GM18511 (cell line): ENCODE results near the gene PARD3.

Source experiments
- ATAC-seq: cut with Tn5 transposase; IDR thresholded peaks from one replicate; pipeline ENCODE4 v1.9.1; 2021; ENCODE audit warnings: mild to moderate bottlenecking, moderate library complexity; ENCODE audit not compliant: unreplicated experiment

PARD3 gene

GRCh38 chr10:34590793-34591192, 224.3 kb downstream of the PARD3 start:
- ATAC-seq = no peak

GRCh38 chr10:34589275-34589674, 225.8 kb downstream of the PARD3 start:
- ATAC-seq = no peak

GRCh38 chr10:34587680-34588019, 227.4 kb downstream of the PARD3 start:
- ATAC-seq = no peak

- no peak for ATAC-seq
Measured at GRCh38 chr10:34587002-34587679, 228.0 kb downstream of the PARD3 start.

GRCh38 chr10:34585422-34586112, 229.5 kb downstream of the PARD3 start:
- peak; percentile 48 for ATAC-seq

- ATAC-seq = no peak
Measured at GRCh38 chr10:34584164-34584563, 230.9 kb downstream of the PARD3 start.

GRCh38 chr10:34581801-34582532, 233.1 kb downstream of the PARD3 start:
- no peak for ATAC-seq

- ATAC-seq = no peak
Measured at GRCh38 chr10:34580643-34581042, 234.5 kb downstream of the PARD3 start.

- no peak for ATAC-seq
Measured at GRCh38 chr10:34580214-34580613, 234.9 kb downstream of the PARD3 start.

- ATAC-seq = no peak
Measured at GRCh38 chr10:34578468-34578867, 236.6 kb downstream of the PARD3 start.

- no peak for ATAC-seq
Measured at GRCh38 chr10:34576797-34577196, 238.3 kb downstream of the PARD3 start.

GRCh38 chr10:34575882-34576281, 239.2 kb downstream of the PARD3 start:
- no peak for ATAC-seq

GRCh38 chr10:34574353-34574934, 240.7 kb downstream of the PARD3 start:
- no peak for ATAC-seq

- no peak for ATAC-seq
Measured at GRCh38 chr10:34570887-34571286, 244.2 kb downstream of the PARD3 start.

- no peak for ATAC-seq
Measured at GRCh38 chr10:34567659-34568253, 247.3 kb downstream of the PARD3 start.

- ATAC-seq = no peak
Measured at GRCh38 chr10:34565934-34566333, 249.2 kb downstream of the PARD3 start.

GRCh38 chr10:34558093-34558583, 257.0 kb downstream of the PARD3 start:
- no peak for ATAC-seq

GRCh38 chr10:34557173-34557572, 257.9 kb downstream of the PARD3 start:
- ATAC-seq = no peak

GRCh38 chr10:34555653-34556052, 259.4 kb downstream of the PARD3 start:
- no peak for ATAC-seq

- ATAC-seq = no peak
Measured at GRCh38 chr10:34553747-34554146, 261.3 kb downstream of the PARD3 start.

GRCh38 chr10:34551295-34551694, 263.8 kb downstream of the PARD3 start:
- no peak for ATAC-seq
